Colonic mucosa (tissue), 4 donors: ENCODE data around the gene SPINK5. TPM values are rescaled to one million over a fixed set of nuclear protein-coding genes. Genes with fewer than 3 reads are reported as not detected.
"Not testable (repeated sequence)": the region's sequence is repeated elsewhere in the genome, so short reads cannot be mapped to it uniquely, and the experiment has no call there.

ENCODE experiments used
- DNase-seq: peaks from one replicate; pipeline ENCODE4 v3.0.0-alpha.2; 2020
- H3K27ac ChIP-seq: fragments of 200-600 bp; one replicate; pipeline ENCODE4 v1.8.0; 2021
- H3K27me3 ChIP-seq: fragments of 200-600 bp; one replicate; pipeline ENCODE4 v1.8.0; 2021
- H3K36me3 ChIP-seq: fragments of 200-600 bp; one replicate; pipeline ENCODE4 v1.8.0; 2021
- H3K4me1 ChIP-seq: fragments of 200-600 bp; one replicate; pipeline ENCODE4 v1.8.0; 2021; ENCODE audit warnings: mild to moderate bottlenecking
- H3K4me3 ChIP-seq: fragments of 200-600 bp; one replicate; pipeline ENCODE4 v1.8.0; 2021
- H3K9ac ChIP-seq, 2 donors: one replicate each; pipeline ENCODE4 v1.7.0; 2013; ENCODE audit warnings: control low read depth in 2 of 2, low read depth in 2 of 2, low read length in 2 of 2
- H3K9me3 ChIP-seq: fragments of 200-600 bp; one replicate; pipeline ENCODE4 v1.8.0; 2021
- intact Hi-C: fragments of 100-400 bp; cut with DNase I; formaldehyde crosslinking; loops from one replicate; pipeline ENCODE4 v1.14.1; 2022
- total RNA-seq, 2 donors: library from RNA; stranded (reverse); fragmentation: NEBNext Ultra II Directional in 1 of 2; extraction: Animal tissue kit (Norgen Biotek cat#: 25700) in 1 of 2; gene quantifications; one replicate each; pipeline ENCODE4 v1.2.1, GENCODE V29; 2021
- TF ChIP-seq, protein P1 (sequence below): fragments of 200-600 bp; IDR thresholded peaks from one replicate; pipeline ENCODE4 v1.8.0; 2022; ENCODE audit warnings: antibody characterized with exemption, mild to moderate bottlenecking
- donor health status: healthy.
- donor health status: DM: no; HTN: no; CAD: no.
- donor health status: DM: no; HTN: no; CAD: no.

The SPINK5 gene
- total RNA-seq, 2 donors from 2014 or later: 25.6 to 29.0 TPM

DNA sequence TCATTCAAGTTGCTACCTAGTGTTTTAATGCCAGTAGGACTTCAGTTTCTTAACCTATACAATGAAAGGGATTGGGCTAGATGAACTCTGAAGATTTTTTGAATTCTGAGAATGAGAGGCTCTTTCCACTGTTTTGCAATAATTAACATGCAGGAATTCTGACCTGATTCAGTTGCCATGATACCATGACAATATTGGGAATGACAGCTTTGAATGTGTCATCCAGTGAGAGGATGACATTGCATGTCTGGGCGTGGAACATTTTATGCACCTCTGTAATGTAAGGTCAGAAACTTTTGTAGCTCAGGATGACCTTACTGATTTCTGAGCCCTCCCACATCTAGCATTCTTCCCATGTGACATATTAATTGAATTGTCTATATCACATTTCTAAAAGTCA lies 30.6 kb upstream of the SPINK5 start:
- Histone ChIP-seq H3K4me1 (no peaks in the 10 kb centered on the region), H3K36me3 (no peaks in the 10 kb centered on the region), H3K4me3 (no peak overlapping the region), H3K9me3 (no peaks in the 10 kb centered on the region), H3K9ac (no peak overlapping the region), H3K27me3 (no peaks in the 10 kb centered on the region), H3K27ac (no peak overlapping the region)
- TF ChIP-seq, protein P1, sequence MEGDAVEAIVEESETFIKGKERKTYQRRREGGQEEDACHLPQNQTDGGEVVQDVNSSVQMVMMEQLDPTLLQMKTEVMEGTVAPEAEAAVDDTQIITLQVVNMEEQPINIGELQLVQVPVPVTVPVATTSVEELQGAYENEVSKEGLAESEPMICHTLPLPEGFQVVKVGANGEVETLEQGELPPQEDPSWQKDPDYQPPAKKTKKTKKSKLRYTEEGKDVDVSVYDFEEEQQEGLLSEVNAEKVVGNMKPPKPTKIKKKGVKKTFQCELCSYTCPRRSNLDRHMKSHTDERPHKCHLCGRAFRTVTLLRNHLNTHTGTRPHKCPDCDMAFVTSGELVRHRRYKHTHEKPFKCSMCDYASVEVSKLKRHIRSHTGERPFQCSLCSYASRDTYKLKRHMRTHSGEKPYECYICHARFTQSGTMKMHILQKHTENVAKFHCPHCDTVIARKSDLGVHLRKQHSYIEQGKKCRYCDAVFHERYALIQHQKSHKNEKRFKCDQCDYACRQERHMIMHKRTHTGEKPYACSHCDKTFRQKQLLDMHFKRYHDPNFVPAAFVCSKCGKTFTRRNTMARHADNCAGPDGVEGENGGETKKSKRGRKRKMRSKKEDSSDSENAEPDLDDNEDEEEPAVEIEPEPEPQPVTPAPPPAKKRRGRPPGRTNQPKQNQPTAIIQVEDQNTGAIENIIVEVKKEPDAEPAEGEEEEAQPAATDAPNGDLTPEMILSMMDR: no peak
- intact Hi-C loops: no loop called here
- DNase-seq: no peak

DNA sequence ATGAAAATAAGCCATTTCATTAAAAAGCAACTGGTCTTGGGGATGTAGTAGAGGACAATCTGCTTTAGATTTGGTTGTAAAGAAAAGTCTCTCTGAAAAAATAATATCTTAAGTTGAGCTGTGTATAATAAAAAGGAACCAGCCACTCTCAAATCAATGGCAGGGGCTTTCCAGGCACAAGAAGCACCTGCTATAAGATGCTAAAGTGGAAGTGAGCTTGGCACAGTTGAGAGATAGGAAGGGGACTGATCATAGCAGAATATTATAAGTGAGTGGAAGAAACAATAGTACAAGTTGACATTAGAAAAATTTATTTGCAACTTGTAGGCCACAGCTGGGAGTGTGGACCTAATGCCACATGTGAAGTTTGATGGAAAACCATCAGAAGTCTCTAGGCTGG lies 28.1 kb upstream of the SPINK5 start:
- intact Hi-C loops: no loop called here
- TF ChIP-seq, protein P1: no peak
- H3K9me3 ChIP-seq: no peaks in the 10 kb centered on the region
- no peaks in the 10 kb centered on the region for H3K4me1 ChIP-seq
- no peak overlapping the region for H3K27ac ChIP-seq
- no peaks in the 10 kb centered on the region for H3K27me3 ChIP-seq
- H3K9ac ChIP-seq: no peak overlapping the region
- no peak for DNase-seq
- no peak overlapping the region for H3K4me3 ChIP-seq
- H3K36me3 ChIP-seq: no peaks in the 10 kb centered on the region

DNA sequence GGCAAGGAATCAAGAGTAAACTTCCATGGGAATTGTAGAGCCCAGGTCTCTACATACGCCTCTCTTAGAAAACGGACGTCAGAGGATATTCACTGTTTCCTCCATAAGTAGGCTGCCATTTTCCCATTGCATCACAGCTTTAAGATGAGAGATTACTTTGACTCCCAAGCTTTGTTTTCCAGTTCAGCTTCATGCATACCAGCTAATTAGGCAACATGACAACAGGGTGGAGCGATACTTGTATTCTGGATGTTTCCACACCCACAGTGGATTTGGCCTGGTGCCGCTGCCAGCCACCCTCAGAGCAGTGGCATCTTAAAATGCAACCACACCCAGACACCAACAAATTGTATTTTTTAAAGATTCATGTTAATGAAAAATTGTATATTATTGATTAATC lies 20.9 kb upstream of the SPINK5 start:
- TF ChIP-seq, protein P1: no peak
- no peak overlapping the region for H3K4me3 ChIP-seq
- intact Hi-C loops: no loop called here
- H3K9ac ChIP-seq: no peak overlapping the region
- H3K9me3 ChIP-seq: no peaks in the 10 kb centered on the region
- H3K27me3 ChIP-seq: no peaks in the 10 kb centered on the region
- H3K27ac ChIP-seq: no peak overlapping the region
- DNase-seq: no peak
- H3K36me3 ChIP-seq: no peaks in the 10 kb centered on the region
- no peaks in the 10 kb centered on the region for H3K4me1 ChIP-seq

DNA sequence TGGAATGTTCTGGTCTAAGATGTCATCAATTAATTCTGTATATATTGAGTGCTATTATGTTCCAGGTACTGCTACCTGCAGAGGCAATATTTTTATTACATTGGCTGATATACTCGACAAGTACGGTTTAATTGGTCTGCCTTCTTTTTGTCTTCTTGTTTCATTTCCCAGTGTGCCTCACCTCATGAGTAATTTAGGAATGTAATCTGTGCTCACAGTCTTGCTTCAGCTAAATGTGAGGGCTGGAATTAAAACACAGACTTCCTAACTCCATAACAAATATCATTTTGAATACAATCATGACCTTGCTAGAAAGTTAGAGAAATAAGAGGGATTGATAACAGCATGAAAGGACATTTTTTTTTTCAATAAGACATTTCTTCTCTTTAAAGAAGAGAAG lies 20.1 kb upstream of the SPINK5 start:
- H3K9ac ChIP-seq: no peak overlapping the region
- no peaks in the 10 kb centered on the region for H3K36me3 ChIP-seq
- no peaks in the 10 kb centered on the region for H3K9me3 ChIP-seq
- H3K4me1 ChIP-seq: no peaks in the 10 kb centered on the region
- TF ChIP-seq, protein P1: no peak
- intact Hi-C loops: no loop called here
- no peak overlapping the region for H3K4me3 ChIP-seq
- H3K27ac ChIP-seq: no peak overlapping the region
- no peaks in the 10 kb centered on the region for H3K27me3 ChIP-seq
- DNase-seq: no peak

DNA sequence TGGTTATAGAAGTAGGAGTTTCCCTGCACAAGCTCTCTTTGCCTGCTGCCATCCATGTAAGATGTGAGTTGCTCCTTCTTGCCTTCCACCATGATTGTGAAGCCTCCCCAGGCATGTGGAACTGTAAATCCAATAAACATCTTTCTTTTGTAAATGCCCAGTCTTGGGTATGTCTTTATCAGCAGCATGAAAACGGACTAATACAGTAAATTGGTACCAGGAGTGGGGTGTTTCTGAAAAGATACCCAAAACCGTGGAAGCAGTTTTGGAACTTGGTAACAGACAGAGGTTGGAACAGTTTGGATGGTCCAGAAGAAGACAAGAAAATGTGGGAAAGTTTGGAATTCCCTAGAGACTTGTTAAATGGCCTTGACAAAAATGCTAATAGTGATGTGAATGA lies 8.6 kb upstream of the SPINK5 start:
- H3K27ac ChIP-seq, H3K9ac ChIP-seq, H3K4me3 ChIP-seq, H3K36me3 ChIP-seq, intact Hi-C loops, H3K4me1 ChIP-seq, H3K9me3 ChIP-seq, DNase-seq, H3K27me3 ChIP-seq: not testable (repeated sequence)

DNA sequence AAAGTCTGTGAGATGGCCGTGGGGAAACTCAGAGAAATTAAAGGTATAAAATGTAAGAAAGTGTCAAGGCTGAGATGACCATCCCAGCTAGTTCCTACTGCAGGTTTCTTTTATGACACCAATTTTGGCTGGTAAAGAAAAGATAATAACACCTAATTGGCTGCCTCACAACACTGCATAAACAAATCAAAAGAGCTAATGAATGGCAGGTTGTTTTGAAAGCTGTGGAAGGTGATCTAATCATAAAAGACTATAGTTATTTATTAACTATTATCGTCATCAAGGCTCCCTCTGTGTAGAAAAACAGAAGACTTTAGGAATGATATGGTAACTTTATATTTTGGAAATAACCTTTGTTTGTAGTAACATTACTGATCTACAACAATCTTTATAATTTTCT lies 3.5 kb upstream of the SPINK5 start:
- DNase-seq: no peak
- Histone ChIP-seq H3K4me3 (no peak overlapping the region), H3K36me3 (no peaks in the 10 kb centered on the region), H3K9me3 (no peaks in the 10 kb centered on the region), H3K4me1 (no peaks in the 10 kb centered on the region), H3K9ac (no peak overlapping the region), H3K27me3 (no peaks in the 10 kb centered on the region), H3K27ac (no peak overlapping the region)
- TF ChIP-seq, protein P1: no peak
- intact Hi-C loops: no loop called here
